GM12891 (cell line): ENCODE data around the gene ITSN1.

Source experiments
- DNase-seq: peaks from one replicate; pipeline ENCODE4 v3.0.0; 2011; ENCODE audit warnings: low spot score; ENCODE audit not compliant: insufficient read length
- FAIRE-seq: peaks from 2 replicates; lab custom pipeline; 2011; peaks lifted over from hg19 to GRCh38; lab: Jason Lieb, UNC
- PAX5 ChIP-seq: IDR thresholded peaks from 2 replicates; pipeline ENCODE4 v1.6.1; 2011; ENCODE audit warnings: low read length, moderate library complexity, mild to moderate bottlenecking; ENCODE audit not compliant: insufficient read depth, severe bottlenecking
- POLR2A ChIP-seq: IDR thresholded peaks from 2 replicates; pipeline ENCODE4 v1.6.1; 2011; ENCODE audit warnings: low read depth, low read length, control low read depth
- POLR2AphosphoS5 ChIP-seq: IDR thresholded peaks from 2 replicates; pipeline ENCODE4 v1.6.1; 2011; ENCODE audit warnings: low read depth, low read length, control low read depth
- POU2F2 ChIP-seq: IDR thresholded peaks from 2 replicates; pipeline ENCODE4 v1.6.1; 2011; ENCODE audit warnings: low read depth, mild to moderate bottlenecking, control low read depth, low read length, moderate library complexity
- SPI1 ChIP-seq: IDR thresholded peaks from 2 replicates; pipeline ENCODE4 v1.6.1; 2011; ENCODE audit warnings: low read depth, low read length, control low read depth
- TAF1 ChIP-seq: IDR thresholded peaks from 2 replicates; pipeline ENCODE4 v1.6.1; 2011; ENCODE audit warnings: low read depth, low read length, control low read depth

ITSN1 gene

DNA sequence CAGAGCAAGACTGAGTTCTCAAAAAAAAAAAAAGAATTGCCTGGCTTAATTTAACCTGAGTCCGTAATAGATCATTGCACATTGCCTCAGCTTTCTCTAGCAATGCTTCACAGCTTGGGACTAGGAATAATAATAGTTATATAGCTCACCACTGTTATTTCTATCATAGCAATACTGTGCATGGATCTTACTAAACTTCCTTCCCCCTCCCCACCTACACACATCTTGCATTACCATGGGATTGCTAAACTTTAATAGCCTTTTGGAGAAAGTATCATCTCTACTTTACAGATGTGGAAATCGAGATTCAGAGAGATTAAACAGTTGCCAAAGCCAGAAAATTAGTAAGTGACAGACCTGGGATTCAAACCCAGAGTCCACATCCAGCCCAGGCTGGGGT is 173.9 kb downstream of the ITSN1 start:
- FAIRE-seq (no peak), DNase-seq (no peak)
- TF ChIP-seq SPI1: no peak
- TF ChIP-seq POLR2AphosphoS5: no peak

DNA sequence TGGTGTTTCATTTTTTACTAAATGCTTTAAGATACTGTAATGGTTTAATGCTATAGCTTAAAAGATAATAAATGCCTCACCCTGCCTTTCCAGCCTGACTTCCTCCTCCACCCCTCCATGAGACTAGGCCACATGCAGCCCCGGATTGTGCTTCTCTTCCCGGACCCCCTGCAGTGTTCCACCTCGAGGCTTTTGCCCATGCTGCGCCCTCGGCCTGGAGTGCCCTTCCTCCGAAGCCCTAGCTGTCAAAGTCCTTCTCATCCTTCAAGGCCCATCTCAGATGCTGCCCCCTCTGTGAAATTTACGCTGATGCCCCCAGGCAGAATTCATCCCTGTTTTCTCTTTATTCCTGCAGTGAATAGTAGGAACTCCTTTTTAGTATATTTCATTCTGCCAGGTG is 174.8 kb downstream of the ITSN1 start:
- no peak for TF ChIP-seq SPI1
- DNase-seq (no peak), FAIRE-seq (no peak)

DNA sequence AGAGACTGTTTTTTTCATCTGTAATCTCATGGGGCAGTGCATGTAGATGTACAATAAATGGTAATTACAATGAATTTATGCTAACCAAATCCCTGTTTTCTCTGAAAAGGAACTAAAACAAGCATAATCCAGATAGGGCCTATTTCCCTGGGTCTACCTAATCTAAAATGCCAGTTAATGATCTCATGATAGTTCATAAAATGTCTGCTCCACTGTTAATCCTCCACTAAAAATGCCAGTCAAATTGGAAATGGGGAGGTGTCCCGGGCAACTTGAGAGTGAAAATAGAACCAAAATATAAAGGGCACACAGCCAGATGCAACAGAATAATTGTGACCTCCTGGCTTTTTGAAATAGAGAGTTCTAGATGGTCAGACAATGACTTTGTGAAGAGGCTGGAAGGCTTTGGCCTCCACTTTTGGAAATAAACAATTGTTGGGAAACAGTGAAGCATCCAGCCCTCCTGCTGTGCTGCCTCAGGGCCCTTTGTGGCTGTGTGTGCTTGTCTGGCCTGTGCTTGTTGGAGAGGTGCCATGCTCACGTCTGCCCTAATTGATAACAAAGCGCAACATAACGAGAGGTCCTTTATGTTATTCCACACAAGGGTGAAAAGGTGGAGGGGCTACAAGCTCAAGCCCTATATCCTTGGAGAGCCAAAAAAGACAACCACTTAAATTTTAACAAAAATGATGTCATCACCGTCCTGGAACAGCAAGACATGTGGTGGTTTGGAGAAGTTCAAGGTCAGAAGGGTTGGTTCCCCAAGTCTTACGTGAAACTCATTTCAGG is 175.6 kb downstream of the ITSN1 start:
- DNase-seq: no peak
- TF ChIP-seq POLR2A: no peak
- no peak for TF ChIP-seq POLR2AphosphoS5
- TF ChIP-seq TAF1: no peak
- no peak for TF ChIP-seq SPI1
- TF ChIP-seq PAX5: no peak
- TF ChIP-seq POU2F2: no peak
- FAIRE-seq: no peak

DNA sequence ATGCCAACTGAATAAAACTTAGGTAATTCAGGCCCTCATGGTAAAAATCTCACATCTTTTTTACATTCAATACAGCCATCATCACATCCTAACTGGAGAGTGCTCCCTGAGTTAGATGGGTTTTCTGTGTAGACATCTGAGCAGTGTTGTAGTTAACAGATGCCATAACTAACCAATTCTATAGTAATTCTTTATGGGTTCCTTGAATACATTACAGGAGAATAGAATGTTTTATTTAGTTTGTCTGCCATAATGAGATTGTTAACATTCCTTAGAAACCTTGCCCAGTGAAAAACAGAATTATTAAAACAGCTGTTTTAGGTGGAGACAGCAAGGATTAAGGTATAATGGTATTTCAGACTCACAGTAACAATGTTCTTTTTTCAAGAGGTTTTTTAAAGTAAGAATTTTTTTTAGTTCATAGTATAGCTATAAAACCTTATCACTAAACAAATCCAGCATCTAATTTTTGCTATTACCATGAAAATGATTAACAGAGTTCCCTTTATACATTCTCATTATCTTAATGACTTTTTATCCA is 178.0 kb downstream of the ITSN1 start:
- TF ChIP-seq POLR2A: no peak
- TF ChIP-seq SPI1: no peak
- TF ChIP-seq POU2F2: no peak
- TF ChIP-seq TAF1: no peak
- TF ChIP-seq POLR2AphosphoS5: no peak
- no peak for TF ChIP-seq PAX5
- no peak for FAIRE-seq
- no peak for DNase-seq

DNA sequence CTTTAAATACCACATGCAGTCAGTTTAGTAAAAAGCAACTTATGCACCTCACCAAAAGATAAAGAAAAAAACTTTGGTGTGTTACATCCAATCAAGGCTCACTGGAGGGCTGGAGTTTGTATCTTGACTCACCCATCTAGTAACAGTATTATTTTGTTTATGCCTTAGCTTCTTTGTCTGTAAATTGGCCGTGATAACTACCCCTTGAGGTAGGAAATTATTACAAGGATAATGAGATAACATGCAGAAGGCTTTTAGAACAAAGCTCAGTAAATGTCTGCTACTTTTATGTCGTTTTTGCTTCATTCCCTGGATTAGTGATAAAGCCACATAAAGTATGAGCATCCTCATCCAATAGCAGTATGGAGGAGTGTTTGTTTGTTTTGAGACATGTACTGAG is 178.5 kb downstream of the ITSN1 start:
- DNase-seq (no peak), FAIRE-seq (no peak)
- no peak for TF ChIP-seq POLR2A
- TF ChIP-seq PAX5: no peak
- no peak for TF ChIP-seq TAF1
- no peak for TF ChIP-seq POLR2AphosphoS5
- no peak for TF ChIP-seq SPI1

DNA sequence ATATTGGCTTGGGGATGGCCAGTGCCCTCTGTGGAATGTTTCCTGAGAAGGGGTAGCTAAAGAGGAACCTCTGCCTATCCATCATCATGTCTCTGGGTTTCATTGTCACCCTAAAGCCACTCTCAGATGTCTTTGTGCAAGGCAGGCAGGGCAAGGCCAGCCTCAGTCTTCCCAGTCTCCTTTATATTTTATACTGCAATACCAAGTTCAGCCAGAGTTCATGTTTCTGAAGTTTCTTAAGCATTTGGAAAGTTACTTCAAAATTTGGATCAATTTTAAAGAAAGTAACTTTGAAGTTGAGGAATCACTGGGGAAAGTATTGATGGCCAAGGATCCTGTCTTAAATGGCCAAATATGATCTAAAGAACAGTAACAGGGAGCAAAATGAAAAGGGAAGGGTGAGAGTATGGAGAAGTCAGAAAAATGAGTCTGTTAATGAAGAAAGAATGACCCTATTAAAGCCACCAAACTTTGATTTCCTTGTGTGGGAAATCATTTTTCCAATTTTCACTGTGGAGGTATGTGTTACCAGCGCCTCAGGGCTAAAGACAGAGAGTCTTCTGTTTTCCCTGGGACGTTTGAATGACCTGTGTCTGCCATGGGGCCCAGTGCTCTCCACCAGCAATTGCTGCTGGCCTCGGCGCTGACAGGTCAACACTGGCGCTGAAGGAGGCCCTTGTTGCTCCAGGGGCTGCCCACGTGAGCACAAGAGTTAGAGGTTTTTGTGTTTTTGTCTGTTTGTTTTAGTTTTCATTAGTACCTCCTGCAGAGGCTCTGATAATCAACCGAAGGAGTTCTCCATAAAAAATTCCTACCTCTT is 179.4 kb downstream of the ITSN1 start:
- DNase-seq: no peak
- FAIRE-seq: no peak
- TF ChIP-seq POLR2A (no peak), SPI1 (no peak), POU2F2 (no peak), POLR2AphosphoS5 (no peak), PAX5 (no peak), TAF1 (no peak)

DNA sequence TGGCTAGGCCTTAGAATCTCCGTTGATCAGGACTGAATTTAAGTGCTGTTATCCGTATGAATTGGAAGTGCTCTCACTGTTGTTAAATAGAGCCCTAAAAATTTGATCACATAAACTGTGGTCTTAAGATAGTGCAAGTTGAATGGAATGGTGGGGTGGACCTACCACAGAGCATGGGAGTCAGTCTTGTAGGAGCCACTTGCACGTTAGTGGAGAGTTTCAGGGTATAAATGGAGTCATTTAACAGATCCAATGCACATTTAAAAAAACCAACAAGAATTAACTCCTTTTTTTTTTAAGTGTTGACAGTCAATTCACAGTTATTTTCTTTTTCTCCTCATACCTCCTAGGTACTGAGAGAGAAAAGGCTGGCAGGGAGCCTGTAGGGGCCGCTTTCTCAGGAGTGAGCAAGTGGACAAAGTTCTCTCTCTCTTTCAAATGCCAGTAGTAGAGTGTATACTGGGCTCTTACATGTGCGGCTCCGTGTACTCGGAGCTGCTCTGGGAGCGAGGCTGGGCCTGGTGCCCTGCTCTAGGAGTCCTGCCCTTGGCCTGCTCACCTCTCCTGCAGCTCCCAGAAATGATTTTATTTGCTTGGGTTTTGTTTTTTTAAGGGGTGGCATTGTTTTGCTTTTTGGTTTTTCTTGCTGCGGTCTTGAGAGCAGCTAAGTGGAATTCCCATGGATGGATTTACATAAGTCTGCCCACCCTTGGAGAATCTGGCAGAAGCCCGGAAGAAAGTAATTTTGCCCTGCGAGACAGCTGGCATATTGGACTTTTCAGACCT is 182.0 kb downstream of the ITSN1 start:
- TF ChIP-seq PAX5 (no peak), POLR2A (no peak), SPI1 (no peak)
- DNase-seq (no peak), FAIRE-seq (no peak)

DNA sequence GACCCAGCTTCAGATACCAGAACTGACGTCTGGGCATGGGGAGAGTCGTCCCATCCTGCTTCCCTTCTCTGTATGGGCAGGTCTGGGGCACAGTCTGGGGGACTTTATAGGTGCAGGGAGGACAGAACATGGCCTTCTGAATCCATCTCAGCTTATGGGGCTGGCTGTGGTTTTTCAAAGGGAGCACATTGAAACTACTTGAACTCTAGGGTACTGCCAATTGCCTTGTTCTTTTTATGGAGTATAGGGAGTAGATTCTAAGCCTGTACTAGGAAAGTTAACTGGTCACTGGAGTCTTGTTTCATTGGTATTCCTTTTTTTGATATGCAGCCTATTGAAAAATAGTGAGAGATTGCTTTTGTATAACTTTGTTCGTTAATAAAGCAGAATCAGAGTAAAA is 183.1 kb downstream of the ITSN1 start:
- no peak for TF ChIP-seq PAX5
- no peak for TF ChIP-seq POLR2AphosphoS5
- TF ChIP-seq SPI1: no peak
- no peak for TF ChIP-seq POLR2A
- TF ChIP-seq POU2F2: no peak
- TF ChIP-seq TAF1: no peak
- DNase-seq (no peak), FAIRE-seq (no peak)

DNA sequence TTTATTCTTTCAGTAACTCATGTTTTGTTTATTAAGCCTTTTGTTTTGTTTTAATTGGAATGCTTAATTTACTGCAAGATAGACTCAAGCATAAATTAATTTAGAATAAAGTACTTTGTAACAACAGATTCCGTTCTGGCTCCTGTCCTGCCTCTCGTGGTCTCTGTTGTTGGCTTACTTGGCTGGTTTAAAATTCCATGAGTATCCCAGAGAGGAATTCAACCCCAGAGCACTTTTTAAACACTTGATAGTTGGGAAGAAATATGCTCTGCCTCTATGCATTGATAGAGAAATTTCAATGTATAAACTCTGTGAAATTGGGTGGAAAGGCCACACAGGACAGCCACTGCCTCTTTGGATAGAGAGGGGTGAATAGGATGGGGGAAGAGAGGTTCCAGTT is 183.6 kb downstream of the ITSN1 start:
- FAIRE-seq: no peak
- no peak for DNase-seq

More for the DNA sequence above, 183.6 kb downstream of the ITSN1 start:
- TF ChIP-seq SPI1: no peak
- no peak for TF ChIP-seq PAX5
- TF ChIP-seq POU2F2: no peak
- TF ChIP-seq TAF1: no peak
